GM21447 (cell line): ENCODE measurements around the gene MAB21L4.

Source experiments
- ATAC-seq: cut with Tn5 transposase; IDR thresholded peaks from one replicate; pipeline ENCODE4 v1.9.1; 2021; ENCODE audit not compliant: unreplicated experiment

Gene MAB21L4

DNA sequence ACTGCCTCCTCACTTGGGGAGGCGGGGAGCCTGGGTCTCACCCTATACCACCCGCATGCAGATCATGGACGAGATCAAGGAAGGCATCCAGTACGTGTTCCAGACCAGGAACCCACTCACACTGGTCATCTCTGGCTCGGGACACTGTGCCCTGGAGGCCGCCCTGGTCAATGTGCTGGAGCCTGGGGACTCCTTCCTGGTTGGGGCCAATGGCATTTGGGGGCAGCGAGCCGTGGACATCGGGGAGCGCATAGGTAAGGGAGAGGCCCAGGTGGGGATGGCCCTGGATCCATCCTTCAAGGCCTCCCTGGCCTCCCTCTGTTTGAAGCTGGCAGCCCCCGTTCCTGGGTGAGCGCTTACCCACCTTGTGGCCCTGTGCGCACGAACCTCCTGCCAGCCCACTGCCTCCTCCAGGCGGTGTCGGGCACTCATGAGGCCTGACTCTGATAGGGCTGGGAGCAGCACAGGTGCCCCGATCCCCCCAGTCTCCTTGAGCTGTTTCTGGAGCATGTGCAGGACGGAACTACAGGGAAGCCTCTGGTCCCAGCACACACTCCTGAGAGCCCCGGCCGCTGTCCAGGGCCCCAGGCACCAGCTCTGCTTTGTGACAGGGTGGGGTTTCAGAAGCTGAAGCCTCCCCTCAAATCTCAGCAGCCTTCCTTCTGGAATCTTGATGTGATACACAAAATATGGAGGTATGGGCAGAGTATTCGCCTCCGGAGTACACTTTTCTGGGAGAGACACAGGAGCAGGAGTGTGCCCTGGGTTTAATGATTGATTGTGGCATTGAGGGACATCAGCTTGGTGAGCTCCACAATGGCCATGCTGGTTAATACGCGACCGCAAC is 26.6 kb downstream of the MAB21L4 start:
- ATAC-seq, result no peak

DNA sequence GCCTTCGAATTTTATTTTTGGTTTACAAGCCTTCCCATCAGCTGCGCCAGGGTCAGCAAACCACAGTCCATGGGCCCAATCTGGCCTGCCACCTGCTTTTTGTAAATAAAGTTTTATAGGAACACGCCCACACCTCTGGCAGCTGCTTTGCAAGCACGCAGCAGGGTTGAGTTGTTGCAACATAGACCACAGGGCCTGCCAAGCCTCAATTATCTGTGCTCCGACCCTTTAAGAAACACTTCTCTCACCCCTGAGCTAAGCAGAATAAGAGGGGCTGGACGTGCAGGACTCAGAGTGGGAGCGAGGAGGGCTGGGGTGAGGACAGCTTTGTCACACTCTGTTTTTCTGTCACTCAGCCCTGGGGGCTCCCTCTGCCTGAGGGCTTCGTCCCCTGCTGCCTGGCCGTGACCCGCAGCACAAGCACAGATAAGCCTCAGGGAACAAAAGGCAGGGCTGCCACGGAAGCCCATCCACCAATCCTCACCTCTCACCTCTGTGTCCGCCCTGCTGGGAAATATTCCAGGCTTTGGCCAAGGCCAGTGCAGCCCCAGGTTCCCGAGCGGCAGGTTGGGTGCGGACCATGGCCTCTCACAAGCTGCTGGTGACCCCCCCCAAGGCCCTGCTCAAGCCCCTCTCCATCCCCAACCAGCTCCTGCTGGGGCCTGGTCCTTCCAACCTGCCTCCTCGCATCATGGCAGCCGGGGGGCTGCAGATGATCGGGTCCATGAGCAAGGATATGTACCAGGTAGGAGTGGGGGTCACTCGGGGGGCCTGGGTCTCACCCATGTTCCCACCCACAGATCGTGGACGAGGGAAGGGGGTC is 27.5 kb downstream of the MAB21L4 start, which contains the start of gene AGXT:
AGXT (plus strand) TSS at position 539 of the 823 bp plus-strand sequence; CDS start at position 581, 42 bp downstream.
- ATAC-seq, result no peak

DNA sequence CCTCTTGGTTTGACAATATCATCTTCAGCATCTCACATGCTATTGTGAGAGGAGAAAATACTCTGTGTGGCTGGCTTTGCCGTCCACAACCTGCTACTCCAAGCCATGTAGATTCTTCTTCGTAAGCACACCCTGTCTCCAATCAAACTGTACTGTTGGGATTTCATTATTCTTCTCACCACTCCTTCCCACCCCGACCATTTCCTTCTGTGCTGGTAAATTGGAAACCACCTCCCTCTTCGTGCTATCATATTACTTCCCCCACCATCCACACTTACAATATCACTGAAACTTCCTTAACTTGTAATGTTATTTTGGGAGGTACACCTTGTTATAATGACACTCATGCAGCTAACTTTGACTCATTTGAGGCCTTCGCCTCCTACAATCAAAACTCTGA is 30.6 kb downstream of the MAB21L4 start:
- no peak for ATAC-seq

DNA sequence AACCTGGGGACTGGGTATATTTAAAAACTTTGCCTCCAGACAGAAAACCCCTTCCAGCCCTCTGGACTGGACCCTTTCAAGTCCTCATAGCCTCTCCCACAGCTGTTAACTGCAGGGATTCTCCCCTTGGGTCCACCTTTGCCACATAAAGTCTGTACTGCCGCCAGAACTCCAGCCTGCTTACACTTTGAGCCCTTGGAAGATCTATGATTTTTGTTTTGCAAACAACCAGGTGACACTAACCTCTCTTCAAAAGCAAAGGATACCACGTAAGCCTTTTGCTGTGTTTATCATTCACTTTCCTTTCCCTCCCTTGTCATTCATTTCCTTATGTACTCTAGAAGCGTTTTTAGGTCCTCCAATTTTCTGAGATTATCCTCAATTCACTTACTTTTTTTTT is 31.5 kb downstream of the MAB21L4 start:
- no peak for ATAC-seq

DNA sequence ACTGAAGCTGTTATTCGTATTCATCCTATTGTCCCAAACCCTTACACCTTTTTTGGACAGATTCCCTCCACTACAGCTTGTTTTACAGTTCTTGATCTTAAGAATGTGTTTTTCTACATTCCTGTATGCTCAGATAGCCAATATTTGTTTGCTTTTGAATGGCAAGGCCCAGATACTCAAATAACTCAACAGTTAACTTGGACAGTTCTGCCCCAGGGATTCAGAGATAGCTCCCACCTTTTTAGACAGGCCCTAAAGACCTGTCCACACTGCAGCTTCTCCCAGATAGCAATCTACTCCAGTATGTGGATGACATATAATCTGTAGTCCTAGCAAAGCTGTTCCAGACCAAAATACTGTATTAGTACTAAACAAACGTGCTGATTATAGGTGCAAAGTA is 34.4 kb downstream of the MAB21L4 start:
- no peak for ATAC-seq

DNA sequence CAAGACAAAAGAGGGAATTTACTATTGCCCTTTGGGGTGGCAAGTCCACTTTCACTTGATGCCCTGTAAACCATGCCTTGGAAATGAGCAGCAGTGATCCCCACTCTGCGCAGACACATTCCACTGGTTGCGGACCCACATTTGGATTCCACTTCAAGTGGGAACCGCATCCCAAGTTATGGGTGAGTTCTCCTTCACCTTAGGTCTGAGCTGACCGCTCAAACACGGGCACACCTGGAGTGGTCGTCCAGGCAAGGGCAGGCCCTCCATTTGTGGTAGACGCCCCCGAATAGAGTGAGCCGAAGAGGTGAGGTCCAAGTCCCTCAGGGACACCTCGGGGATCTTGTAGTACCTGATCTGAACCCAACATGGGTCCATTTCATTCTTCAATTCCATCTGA is 37.1 kb downstream of the MAB21L4 start:
- ATAC-seq, result no peak

DNA sequence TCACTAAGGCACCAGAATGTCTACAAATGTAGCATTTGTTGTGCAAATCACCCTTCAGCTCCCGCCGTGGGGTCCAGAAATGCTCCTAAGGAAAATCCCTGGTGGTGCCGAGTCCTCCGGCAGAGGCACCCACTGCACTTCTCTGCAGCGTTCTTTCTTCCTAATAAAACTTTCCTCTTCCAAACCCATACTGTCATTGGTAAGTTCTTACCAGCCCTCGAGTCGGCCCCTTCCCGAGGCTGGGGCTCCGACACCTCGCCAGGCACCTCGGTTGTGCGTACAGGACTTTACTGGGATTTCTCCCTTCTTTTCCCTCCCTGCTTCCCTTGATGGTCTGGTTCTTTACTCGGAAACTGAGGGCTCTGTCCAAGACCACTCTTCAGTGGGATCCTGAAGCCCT is 37.6 kb downstream of the MAB21L4 start:
- ATAC-seq, result no peak

DNA sequence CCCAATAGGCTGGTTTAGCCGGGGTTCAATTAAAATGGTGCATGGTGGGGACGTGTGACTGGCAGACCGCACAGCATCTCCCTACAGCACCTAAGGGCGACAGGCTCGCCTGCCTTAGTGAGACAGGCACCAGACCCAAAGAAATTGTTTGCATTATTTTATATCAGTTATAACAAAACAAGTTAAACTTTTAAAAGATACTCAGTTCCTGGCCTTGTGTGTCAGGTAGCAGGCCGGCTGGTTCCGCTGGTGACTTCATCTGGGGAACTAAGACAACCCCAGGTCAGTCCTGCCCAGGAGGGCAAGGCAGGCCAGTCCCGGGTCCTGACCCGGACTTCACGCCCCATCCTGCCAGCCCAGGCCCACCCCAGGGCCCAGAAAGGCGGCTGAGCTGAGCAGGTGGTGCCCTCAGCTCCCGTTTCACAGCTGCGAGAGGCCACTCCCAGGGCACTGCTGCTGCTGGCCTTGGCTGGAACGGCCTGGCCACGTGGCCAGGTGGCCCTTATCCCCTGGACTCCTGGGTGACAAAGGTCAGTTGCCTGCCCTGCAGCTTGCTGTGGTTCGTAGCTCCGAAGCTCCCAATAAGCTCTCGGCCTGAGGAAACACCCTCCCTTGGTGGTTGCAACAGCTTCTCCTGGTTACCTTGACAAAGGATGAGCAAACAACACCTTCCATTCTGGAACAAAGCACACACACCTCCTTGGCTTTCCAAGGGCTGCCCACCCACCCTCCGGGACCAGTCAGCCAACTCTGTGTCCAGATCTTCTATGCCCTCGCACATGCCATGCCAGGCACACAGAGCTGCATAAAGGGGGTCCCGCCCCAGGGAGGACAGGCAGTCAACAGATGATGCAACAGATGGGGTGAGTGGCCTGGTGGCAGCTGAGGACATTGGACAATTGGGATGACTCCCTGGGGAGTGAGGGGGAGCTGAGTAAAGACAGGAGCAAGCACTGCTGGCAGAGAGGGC is 38.6 kb downstream of the MAB21L4 start:
- ATAC-seq, result no peak

DNA sequence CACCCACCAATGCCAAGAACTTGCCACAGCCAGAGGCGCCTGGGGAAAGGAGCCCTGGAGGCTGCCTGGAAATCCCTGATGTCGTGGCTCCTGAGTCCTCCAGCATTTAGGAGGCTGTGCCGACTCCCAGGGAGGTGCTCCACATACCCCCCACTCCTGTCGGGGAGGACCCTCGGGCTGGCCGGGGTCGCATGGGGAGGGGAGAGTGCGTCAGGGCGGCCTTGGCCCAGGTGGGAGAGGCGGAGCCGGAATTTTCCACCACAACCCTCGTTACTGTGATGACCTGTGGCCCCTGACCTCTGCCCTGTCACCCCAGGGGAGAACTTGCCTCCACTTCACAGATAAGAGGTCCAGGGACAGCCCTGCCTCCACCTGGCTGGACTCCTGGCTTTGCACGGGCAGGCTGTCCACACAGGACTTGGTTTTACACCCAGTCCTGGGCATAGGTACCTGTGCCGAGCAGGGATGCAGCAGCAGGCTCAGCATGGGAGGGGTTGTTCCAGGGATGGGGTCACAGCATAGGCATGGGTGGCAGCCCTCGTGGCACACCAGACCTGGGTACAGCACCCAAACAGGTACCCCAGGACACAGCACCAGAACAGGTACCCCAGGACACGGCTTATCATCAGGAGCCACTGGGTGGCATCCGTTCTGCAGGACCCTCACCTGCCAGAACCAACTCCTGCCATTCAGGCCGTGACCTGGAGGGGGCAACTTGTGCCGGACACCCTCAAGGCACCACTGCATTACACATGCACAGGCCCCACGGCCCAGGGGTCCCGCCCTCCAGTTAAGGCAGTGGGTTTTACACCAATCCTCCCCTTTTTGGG is 39.6 kb downstream of the MAB21L4 start:
- ATAC-seq, result no peak

DNA sequence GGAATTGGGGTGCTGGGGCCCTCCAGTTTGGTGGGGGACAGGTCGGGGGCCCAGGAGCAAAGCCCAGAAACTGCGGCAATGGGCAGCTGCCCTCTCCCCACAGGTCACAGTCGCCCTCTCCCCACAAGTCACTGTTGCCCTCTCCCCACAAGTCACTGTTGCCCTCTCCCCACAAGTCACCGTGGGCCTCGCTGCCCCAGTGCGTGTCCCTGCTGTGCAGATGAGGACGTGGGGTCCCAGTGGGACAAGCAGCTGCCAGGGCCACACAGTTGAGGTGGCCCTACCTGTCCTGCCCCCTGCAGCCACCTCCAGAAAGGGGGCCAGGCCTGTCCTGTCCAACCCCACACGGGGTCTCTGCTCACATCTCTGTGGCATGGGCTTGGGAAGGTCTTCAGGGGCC is 40.3 kb downstream of the MAB21L4 start:
- ATAC-seq, result no peak

DNA sequence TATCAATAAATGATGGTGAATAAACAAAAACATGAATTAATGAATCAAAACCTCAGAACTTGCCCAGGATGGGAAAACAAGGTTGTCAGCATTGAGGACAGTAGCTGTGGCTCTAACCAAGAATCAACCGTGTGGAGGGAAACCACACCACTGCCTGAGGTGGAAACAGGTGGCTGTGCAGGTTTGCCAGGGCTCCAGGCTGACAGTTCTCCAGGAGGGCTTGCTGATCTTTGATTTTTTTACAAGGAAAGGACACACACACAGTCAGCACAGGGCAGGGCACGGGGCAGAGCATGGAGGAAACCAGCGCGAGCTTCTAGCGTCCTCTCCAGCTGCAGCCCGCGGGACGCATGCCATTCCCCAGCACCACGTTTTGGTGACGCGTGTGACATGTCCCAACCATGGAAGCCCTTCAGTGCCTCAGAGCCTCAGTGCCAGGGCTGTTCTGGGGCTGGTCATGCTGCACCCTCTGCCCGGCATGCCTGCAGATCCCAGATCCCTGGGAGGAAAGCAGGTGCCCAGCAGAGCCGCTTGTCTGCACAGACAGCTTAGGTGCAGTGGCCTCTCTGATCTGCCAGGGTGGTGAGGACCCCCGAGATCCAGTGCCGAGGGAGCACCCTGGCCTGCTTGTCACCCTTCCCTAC is 43.2 kb downstream of the MAB21L4 start:
- ATAC-seq, result no peak

DNA sequence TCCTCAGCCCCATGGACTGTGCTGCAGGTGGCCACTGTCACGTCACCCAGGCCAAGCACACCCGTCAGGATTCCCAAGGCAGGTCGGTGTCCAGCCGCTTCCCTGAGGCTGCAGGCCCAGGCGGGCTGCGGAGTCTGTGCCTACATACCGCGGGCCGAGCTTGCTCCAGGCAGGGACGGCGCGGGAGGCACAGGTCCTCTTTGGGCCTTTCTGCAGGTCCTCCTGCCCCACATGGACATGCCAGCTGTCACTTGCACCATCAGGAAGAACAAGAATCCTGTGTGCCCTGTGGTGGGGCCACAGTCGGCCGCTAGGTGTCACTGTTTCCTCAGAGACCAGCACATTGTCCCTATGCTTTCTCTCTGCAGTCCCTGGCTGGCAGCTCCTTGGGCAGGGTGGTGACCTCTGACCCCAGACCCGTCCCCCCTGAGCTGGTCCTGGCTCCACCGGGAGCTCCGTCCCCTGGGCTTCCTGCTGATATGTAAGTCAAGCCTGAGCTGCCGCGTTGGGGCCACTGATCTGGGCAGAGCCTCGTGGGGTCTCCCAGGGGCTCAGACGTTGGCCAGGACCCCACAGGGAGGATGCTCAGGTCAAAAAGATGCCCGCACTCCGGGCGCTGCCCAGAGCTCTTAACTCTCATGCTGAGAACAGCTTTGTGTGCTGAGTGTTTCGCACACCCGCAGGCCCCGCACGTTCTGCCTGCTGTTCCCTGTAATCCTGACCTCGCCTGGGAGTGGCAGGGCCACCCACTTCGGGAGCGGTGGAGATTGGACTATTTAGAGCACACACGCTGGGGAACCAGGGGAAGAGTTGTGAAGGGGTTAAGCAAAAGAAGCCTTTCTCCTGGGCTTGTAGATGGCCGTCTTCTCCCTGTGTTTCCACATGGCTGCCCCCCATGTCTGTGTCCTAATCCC is 44.6 kb downstream of the MAB21L4 start:
- ATAC-seq, result no peak

DNA sequence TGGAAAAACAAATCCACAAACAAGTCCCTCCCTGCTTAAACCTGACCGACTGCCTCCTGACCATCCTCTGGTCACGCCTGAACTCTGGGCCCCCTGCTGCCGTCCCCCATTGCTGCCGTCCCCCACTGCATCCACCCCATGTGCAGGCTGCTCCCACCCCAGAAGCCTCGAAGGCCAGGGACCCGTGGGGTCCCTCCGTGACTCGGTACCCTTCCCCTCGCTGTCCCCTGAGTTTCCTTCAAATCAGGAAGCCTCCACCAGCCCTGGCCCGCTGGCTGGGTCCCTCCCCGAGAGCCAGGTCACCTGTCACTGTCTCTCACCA is 45.2 kb downstream of the MAB21L4 start:
- no peak for ATAC-seq

DNA sequence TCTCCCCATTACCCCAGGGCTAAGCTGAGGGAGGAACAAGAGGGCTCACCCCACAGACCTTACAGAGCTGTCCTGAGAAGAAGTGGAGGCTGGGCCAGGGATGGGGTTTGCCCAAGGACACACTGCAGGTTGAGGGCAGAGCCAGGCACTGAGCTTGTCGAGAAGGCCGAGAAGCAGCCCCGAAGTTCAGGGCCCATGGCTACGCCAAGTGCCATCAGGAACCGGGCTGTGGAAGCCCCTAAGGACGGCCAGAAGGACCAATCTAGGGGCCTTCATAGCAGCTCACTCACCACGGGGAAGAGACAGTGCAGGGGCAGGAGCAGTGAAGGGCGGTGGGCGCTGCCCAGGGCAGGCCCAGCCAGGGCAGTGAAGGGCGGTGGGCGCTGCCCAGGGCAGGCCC is 45.9 kb downstream of the MAB21L4 start:
- no peak for ATAC-seq

DNA sequence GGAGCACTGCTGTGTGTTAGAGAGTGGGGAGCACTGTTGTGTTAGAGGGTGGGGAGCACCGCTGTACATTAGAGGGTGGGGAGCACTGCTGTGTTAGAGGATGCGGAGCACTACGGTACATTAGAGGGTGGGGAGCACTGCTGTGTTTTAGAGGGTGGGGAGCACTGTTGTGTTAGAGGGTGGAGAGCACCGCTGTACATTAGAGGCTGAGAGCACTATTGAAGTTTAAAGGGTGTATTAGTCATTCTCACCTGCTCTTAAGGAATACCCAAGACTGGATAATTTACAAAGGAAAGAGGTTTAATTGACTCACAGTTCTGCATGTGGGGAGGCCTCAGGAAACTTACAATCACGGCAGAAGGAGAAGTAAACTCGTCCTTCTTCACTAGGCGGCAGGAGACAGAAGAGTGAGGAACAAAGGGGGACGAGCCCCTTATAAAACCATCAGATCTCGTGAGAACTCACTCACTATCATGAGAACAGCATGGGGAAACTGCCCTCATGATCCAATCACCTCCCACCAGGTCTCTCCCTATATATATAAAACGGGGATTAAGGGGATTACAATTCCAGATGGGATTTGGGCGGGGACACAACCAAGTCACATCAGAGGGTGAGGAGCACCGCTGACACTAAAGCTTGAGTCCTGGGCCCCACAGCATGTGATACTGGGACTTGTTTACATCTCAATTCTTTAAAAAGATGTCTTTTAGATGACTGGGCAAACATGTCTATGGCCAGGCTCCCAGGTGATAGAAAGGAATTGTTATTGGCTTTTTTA is 46.9 kb downstream of the MAB21L4 start:
- no peak for ATAC-seq

DNA sequence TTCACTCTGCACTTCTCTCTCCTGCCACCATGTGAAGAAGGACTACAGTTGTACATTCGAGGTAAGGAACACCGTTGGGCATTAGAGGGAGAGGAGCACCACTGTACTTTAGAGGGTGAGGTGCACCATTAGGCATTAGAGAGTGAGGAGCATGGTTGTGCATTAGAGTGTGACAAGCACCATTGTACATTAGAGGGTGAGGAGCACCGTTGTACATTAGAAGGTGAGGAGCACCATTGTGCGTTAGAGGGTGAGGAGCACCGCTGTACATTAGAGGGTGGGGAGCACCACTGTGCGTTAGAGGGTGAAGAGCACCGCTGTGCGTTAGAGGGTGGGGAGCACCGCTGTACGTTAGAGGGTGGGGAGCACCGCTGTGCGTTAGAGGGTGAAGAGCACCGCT is 48.1 kb downstream of the MAB21L4 start:
- no peak for ATAC-seq

DNA sequence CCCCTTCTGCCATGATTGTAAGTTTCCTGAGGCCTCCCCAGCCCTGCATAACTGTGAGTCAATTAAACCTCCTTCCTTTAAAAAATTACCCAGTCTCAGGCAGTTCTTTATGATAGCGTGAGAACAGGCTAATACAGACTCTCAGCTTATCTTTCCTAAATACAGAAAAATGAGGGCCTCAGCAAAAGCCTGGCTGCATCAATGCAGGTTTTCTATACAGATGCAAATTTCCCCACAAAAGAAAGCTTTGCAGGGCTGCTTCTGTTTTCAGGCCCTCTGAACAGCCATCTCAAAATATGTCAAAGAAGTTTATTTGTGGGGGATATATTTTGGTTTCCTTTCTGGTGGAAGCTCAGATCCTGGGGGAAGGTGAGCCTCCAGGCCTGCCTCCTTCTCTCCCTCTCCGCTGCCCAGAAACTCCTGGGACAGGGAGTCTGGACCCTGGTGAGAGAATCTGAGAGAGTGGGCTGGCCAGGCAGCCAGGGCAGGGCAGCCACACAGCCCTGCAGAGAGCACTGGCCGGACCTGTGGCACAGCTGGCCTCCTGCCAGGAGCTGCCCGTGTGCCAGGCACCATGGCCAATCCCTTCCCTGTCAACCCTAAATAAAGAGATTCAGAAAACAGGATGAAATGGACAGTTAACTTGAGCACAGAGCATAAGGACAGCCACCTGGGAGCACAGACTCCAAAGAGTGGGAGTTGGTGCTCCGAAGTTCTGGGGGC is 48.9 kb downstream of the MAB21L4 start:
- ATAC-seq, result no peak
